Osteoblast (primary cell): ENCODE measurements around the gene POLG2. TPM values are rescaled to one million over a fixed set of nuclear protein-coding genes. Genes with fewer than 3 reads are reported as not detected.
A peak's percentile ranks its signal among the peaks of the same experiment; 100 is the strongest.

Experiments
- DNase-seq: peaks from one replicate; pipeline ENCODE4 v3.0.0; 2011; ENCODE audit warnings: low spot score, mixed read lengths; ENCODE audit not compliant: insufficient read length; ENCODE audit errors: missing footprints
- H2AFZ ChIP-seq: 2 replicates; pipeline ENCODE4 v1.6.0; 2011; ENCODE audit warnings: mild to moderate bottlenecking, low read length
- H3K27ac ChIP-seq: 2 replicates; pipeline ENCODE4 v1.5.1; 2011; ENCODE audit warnings: mild to moderate bottlenecking, low read depth, low read length, moderate library complexity
- H3K27me3 ChIP-seq: 2 replicates; pipeline ENCODE4 v1.6.0; 2012; ENCODE audit warnings: mild to moderate bottlenecking, control low read depth, inconsistent platforms, low read length, moderate library complexity; ENCODE audit not compliant: insufficient read depth
- H3K36me3 ChIP-seq: 2 replicates; pipeline ENCODE4 v1.5.1; 2011; ENCODE audit warnings: mild to moderate bottlenecking, low read length, control low read depth, moderate library complexity; ENCODE audit not compliant: insufficient read depth
- H3K4me1 ChIP-seq: 2 replicates; pipeline ENCODE4 v1.5.1; 2011; ENCODE audit warnings: mild to moderate bottlenecking, low read length, control low read depth, moderate library complexity; ENCODE audit not compliant: insufficient read depth
- H3K4me2 ChIP-seq: 2 replicates; pipeline ENCODE4 v1.6.0; 2011; ENCODE audit warnings: mild to moderate bottlenecking, low read length; ENCODE audit not compliant: insufficient read depth
- H3K4me3 ChIP-seq: fragments of 200-600 bp; sonication (generic); 3 replicates; pipeline ENCODE4 v1.5.1; 2012; ENCODE audit warnings: mild to moderate bottlenecking, low read length, inconsistent platforms; ENCODE audit not compliant: insufficient read depth
- H3K79me2 ChIP-seq: 2 replicates; pipeline ENCODE4 v1.6.0; 2012; ENCODE audit warnings: mild to moderate bottlenecking, low read length, control low read depth, inconsistent platforms; ENCODE audit not compliant: insufficient read depth
- H3K9me3 ChIP-seq: 2 replicates; pipeline ENCODE4 v1.5.1; 2011; ENCODE audit warnings: low read depth, low read length, control low read depth
- H4K20me1 ChIP-seq: 2 replicates; pipeline ENCODE4 v1.6.0; 2012; ENCODE audit warnings: mild to moderate bottlenecking, low read length, control low read depth; ENCODE audit not compliant: insufficient read depth
- CTCF ChIP-seq: IDR thresholded peaks from 2 replicates; pipeline ENCODE4 v1.5.1; 2011; ENCODE audit warnings: mild to moderate bottlenecking, low read depth, low read length, moderate library complexity; ENCODE audit errors: extremely low read depth
- total RNA-seq: library from RNA; depleted of rRNA; stranded (reverse); fragments of >200 nt; gene quantifications from 2 replicates; pipeline ENCODE4 v1.2.3, GENCODE V29; 2012

Gene POLG2
- total RNA-seq, 1 donor, result 7.2 TPM

- TF ChIP-seq CTCF, result peak; percentile 55
- Histone ChIP-seq H3K27me3 (no peaks in the 10 kb centered on the region), H3K9me3 (no peaks in the 10 kb centered on the region), H2AFZ (peak overlapping the region; percentile 74), H3K36me3 (peaks cover 60% of the 10 kb centered on the region), H3K4me2 (peak overlapping the region; percentile 92), H3K79me2 (peaks cover 82% of the 10 kb centered on the region), H4K20me1 (peaks cover 52% of the 10 kb centered on the region), H3K27ac (peak overlapping the region; percentile 99), H3K4me3 (peak overlapping the region; percentile 98), H3K4me1 (peaks cover 32% of the 10 kb centered on the region)
- DNase-seq, result peak; percentile 80
Measured at GRCh38 chr17:64507413-64507782, 10.5 kb upstream of the POLG2 start.

GRCh38 chr17:64506576-64507412 lies 9.9 kb upstream of the POLG2 start, which contains the start of gene CEP95:
TSS of gene CEP95 (plus strand) at chr17:64506977. CDS start at chr17:64507098, 121 bp downstream.
- H3K4me3 ChIP-seq, result peak within 1 kb of the TSS; percentile 98
- peaks cover 59% of the 10 kb centered on the region for H4K20me1 ChIP-seq
- H3K79me2 ChIP-seq, result peaks cover 84% of the 10 kb centered on the region
- peak within 1 kb of the TSS; percentile 92 for H3K4me2 ChIP-seq
- H3K27me3 ChIP-seq, result no peaks in the 10 kb centered on the region
- peak within 1 kb of the TSS; percentile 74 for H2AFZ ChIP-seq
- H3K9me3 ChIP-seq, result no peaks in the 10 kb centered on the region
- peak within 1 kb of the TSS; percentile 99 for H3K27ac ChIP-seq
- peak; percentile 94 for DNase-seq
- no peak for TF ChIP-seq CTCF
- H3K36me3 ChIP-seq, result peaks cover 60% of the 10 kb centered on the region
- peaks cover 38% of the 10 kb centered on the region for H3K4me1 ChIP-seq

GRCh38 chr17:64506201-64506575 lies 9.3 kb upstream of the POLG2 start, which contains the start of gene DDX5:
TSS of gene DDX5 (minus strand) at chr17:64506289. CDS start at chr17:64506119, 170 bp downstream.
- TF ChIP-seq CTCF, result no peak
- Histone ChIP-seq H3K79me2 (peaks cover 86% of the 10 kb centered on the region), H2AFZ (peak within 1 kb of the TSS; percentile 74), H3K4me1 (peaks cover 44% of the 10 kb centered on the region), H3K27ac (peak within 1 kb of the TSS; percentile 99), H4K20me1 (peaks cover 65% of the 10 kb centered on the region), H3K36me3 (peaks cover 61% of the 10 kb centered on the region), H3K27me3 (no peaks in the 10 kb centered on the region), H3K9me3 (no peaks in the 10 kb centered on the region), H3K4me3 (peak within 1 kb of the TSS; percentile 98), H3K4me2 (peak within 1 kb of the TSS; percentile 92)
- peak; percentile 95 for DNase-seq
